Measurements from ENCODE around the gene TRIM68. TPM values are rescaled to one million over a fixed set of nuclear protein-coding genes. Genes with fewer than 3 reads are reported as not detected.
A peak's percentile ranks its signal among the peaks of the same experiment; 100 is the strongest.

TRIM68 gene
- total RNA-seq, 1 donor from 2014 or later = 13.8 TPM

- peak; percentile 90 for TF ChIP-seq CTCF (IDR thresholded peaks at IDR 0.05)
- peak within 1 kb of the TSS; percentile 12 for H3K4me3 ChIP-seq
- H3K9me3 ChIP-seq = no peaks in the 10 kb centered on the region
- DNase-seq (peak; percentile 74), ATAC-seq (peak; percentile 89 to 94)
- H3K4me1 ChIP-seq = peaks cover 5% of the 10 kb centered on the region
- H3K27me3 ChIP-seq (ENCODE audit: low read depth) = peaks cover 5% of the 10 kb centered on the region
- no peak within 1 kb of the TSS for H3K27ac ChIP-seq
- intact Hi-C loops (cut with DNase I) = no loop called here
- H3K36me3 ChIP-seq = no peaks in the 10 kb centered on the region
These were observed 29.1 kb upstream of the TRIM68 start, which contains the start of gene OR51D1 for GRCh38 chr11:4636962-4637661. Gene OR51D1 (plus strand): TSS chr11:4637477. CDS start chr11:4639791, 2,314 bp downstream.

- DNase-seq (no peak), ATAC-seq (no peak)
- Histone ChIP-seq H3K4me1 (peaks cover 5% of the 10 kb centered on the region), H3K9me3 (no peaks in the 10 kb centered on the region), H3K27me3 (ENCODE audit: low read depth) (peaks cover 5% of the 10 kb centered on the region), H3K27ac (no peak overlapping the region), H3K4me3 (no peak overlapping the region), H3K36me3 (no peaks in the 10 kb centered on the region)
- TF ChIP-seq CTCF (IDR thresholded peaks at IDR 0.05) = no peak
- intact Hi-C loops (cut with DNase I) = no loop called here
These were observed 28.1 kb upstream of the TRIM68 start for GRCh38 chr11:4636136-4636535.

GRCh38 chr11:4626207-4627099 is 18.4 kb upstream of the TRIM68 start:
- no peak overlapping the region for H3K4me3 ChIP-seq
- no peak for DNase-seq
- ATAC-seq = peak in 1 of 2 donors; percentile 59
- no peaks in the 10 kb centered on the region for H3K36me3 ChIP-seq
- no peaks in the 10 kb centered on the region for H3K9me3 ChIP-seq
- intact Hi-C loops (cut with DNase I) = no loop called here
- peaks cover 13% of the 10 kb centered on the region for H3K27me3 ChIP-seq (ENCODE audit: low read depth)
- peak; percentile 57 for TF ChIP-seq CTCF (IDR thresholded peaks at IDR 0.05)
- no peaks in the 10 kb centered on the region for H3K4me1 ChIP-seq
- H3K27ac ChIP-seq = no peak overlapping the region

DNA sequence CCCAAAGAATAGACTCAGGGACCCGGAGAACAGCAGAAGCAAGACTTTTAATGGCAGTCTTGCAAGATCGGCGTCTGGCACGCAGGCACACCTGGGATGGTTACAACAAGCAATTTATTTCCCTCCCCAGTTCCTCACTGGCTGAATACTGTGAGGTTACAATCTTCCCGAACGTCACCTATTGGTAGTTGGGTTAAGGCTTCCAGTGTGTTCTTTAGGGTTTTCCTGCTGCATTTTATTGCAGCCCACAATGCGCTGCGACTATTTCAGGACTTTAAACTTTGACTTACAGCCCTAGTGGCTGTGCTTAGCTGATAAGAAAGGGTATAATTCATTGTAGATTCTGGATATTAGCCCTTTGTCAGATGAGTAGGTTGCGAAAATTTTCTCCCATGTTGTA is 11.5 kb upstream of the TRIM68 start:
- Histone ChIP-seq H3K9me3 (no peaks in the 10 kb centered on the region), H3K27me3 (ENCODE audit: low read depth) (no peaks in the 10 kb centered on the region), H3K27ac (no peak overlapping the region), H3K4me3 (no peak overlapping the region), H3K4me1 (no peaks in the 10 kb centered on the region), H3K36me3 (no peaks in the 10 kb centered on the region)
- DNase-seq = no peak
- ATAC-seq = no peak
- intact Hi-C loops (cut with DNase I) = no loop called here
- TF ChIP-seq CTCF (IDR thresholded peaks at IDR 0.05) = no peak

DNA sequence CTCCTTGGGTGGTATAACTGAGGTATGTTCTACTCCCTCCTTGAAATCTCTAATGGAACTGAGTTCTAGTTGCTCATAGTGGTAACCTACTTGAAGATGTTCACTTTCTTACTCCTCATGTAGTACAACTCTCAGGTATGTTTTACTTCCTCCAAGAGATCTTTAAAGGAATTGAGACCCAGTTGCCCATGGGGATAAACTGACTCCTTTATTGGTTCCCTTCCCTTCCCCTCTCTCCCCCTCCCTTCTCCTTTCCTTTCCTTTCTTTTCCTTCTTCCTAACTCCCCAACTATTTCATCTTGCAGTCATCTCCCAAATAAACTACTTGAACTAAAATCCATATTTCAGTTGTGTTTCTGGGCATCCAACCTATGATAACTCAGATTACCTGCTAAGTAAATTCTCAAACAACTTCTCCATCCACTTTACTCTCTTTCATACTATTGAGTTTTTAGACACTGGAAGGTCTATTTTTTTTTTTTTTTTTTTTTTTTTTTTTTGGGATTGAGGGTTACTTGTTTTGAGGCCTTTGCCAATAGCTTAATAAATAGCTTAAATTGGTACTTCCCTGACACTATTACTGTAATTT is 7.9 kb upstream of the TRIM68 start:
- DNase-seq (no peak), ATAC-seq (no peak)
- H3K4me3 ChIP-seq = no peak overlapping the region
- intact Hi-C loops (cut with DNase I) = no loop called here
- TF ChIP-seq CTCF (IDR thresholded peaks at IDR 0.05) = no peak
- no peaks in the 10 kb centered on the region for H3K9me3 ChIP-seq
- no peaks in the 10 kb centered on the region for H3K27me3 ChIP-seq (ENCODE audit: low read depth)
- H3K27ac ChIP-seq = no peak overlapping the region
- H3K36me3 ChIP-seq = no peaks in the 10 kb centered on the region
- H3K4me1 ChIP-seq = no peaks in the 10 kb centered on the region

Data from lower lobe of right lung (tissue), 2 donors.